HG03575 (cell line): ENCODE measurements around the gene ZNF584.
A peak's percentile ranks its signal among the peaks of the same experiment; 100 is the strongest.
"Not testable (repeated sequence)": the region's sequence is repeated elsewhere in the genome, so short reads cannot be mapped to it uniquely, and the experiment has no call there.

ENCODE experiments used
- ATAC-seq: cut with Tn5 transposase; IDR thresholded peaks from one replicate; pipeline ENCODE4 v1.9.1; 2021; ENCODE audit not compliant: unreplicated experiment, insufficient number of reproducible peaks, low FRiP score; ENCODE audit errors: extremely low read depth

ZNF584 gene

GRCh38 chr19:58408152-58409009 is at the start of gene ZNF584:
ZNF584 (plus strand) TSS chr19:58408649; CDS start chr19:58409148, 499 bp downstream.
- peak; percentile 58 for ATAC-seq

GRCh38 chr19:58361900-58362271 is 46.6 kb upstream of the ZNF584 start:
- ATAC-seq = no peak

GRCh38 chr19:58362272-58362994 is 46.0 kb upstream of the ZNF584 start, which contains the start of gene ZNF497:
ZNF497 (minus strand) TSS chr19:58362751; CDS start chr19:58357635, 5,116 bp downstream.
- ATAC-seq = peak; percentile 64

- no peak for ATAC-seq
Measured at GRCh38 chr19:58364146-58364545, 44.3 kb upstream of the ZNF584 start.

- ATAC-seq = no peak
Measured at GRCh38 chr19:58366585-58367430, 41.6 kb upstream of the ZNF584 start.

GRCh38 chr19:58367698-58368454 is 40.6 kb upstream of the ZNF584 start:
- ATAC-seq = no peak

- no peak for ATAC-seq
Measured at GRCh38 chr19:58368561-58369360, 39.7 kb upstream of the ZNF584 start.

- no peak for ATAC-seq
Measured at GRCh38 chr19:58372311-58373133, 35.9 kb upstream of the ZNF584 start.

- ATAC-seq = no peak
Measured at GRCh38 chr19:58374200-58374599, 34.2 kb upstream of the ZNF584 start.

- not testable (repeated sequence) for ATAC-seq
Measured at GRCh38 chr19:58376724-58377123, 31.7 kb upstream of the ZNF584 start.

GRCh38 chr19:58379246-58379645 is 29.2 kb upstream of the ZNF584 start:
- no peak for ATAC-seq

- ATAC-seq = no peak
Measured at GRCh38 chr19:58380037-58380661, 28.3 kb upstream of the ZNF584 start.

GRCh38 chr19:58380662-58381459 is 27.6 kb upstream of the ZNF584 start, which contains the start of gene ZNF837:
ZNF837 (minus strand) TSS chr19:58381030; CDS start chr19:58369332, 11,698 bp downstream.
- peak; percentile 46 for ATAC-seq

- ATAC-seq = no peak
Measured at GRCh38 chr19:58381460-58382212, 26.8 kb upstream of the ZNF584 start.

GRCh38 chr19:58382997-58383603 is 25.3 kb upstream of the ZNF584 start:
- no peak for ATAC-seq
